IMR-90 (cell line): Measurements from ENCODE around the gene USP9Y. TPM values are rescaled to one million over a fixed set of nuclear protein-coding genes. Genes with fewer than 3 reads are reported as not detected.

Source experiments
- ATAC-seq: fragments of 200-7000 bp; cut with Tn5 transposase; 2 replicates; pipeline ENCODE4 v1.9.1; 2020; ENCODE audit warnings: low read depth, mild to moderate bottlenecking, moderate library complexity
- BruUV-seq: library from RNA; stranded (reverse); fragments of 400-500 nt; replicated peaks from 2 replicates; lab custom pipeline; 2021; lab: Mats Ljungman, UMichigan
- CTCF ChIA-PET: fragments of 300-600 bp; formaldehyde crosslinking; extraction: SDS; loops from one replicate; lab custom pipeline; 2021; ENCODE audit warnings: antibody characterized with exemption; lab: Yijun Ruan, JAX
- POLR2A ChIA-PET: fragments of 300-600 bp; sonication (Branson Sonifier 250); formaldehyde crosslinking; loops from one replicate; lab custom pipeline; 2022; ENCODE audit warnings: antibody characterized with exemption; ENCODE audit not compliant: unreplicated experiment; lab: Charles Lee
- DNase-seq: peaks from one replicate; pipeline ENCODE4 v3.0.0; 2013
- H2AFZ ChIP-seq: replicated peaks from 2 replicates; pipeline ENCODE3; 2013; ENCODE audit warnings: low read length, mild to moderate bottlenecking; ENCODE audit not compliant: poor library complexity
- H2AK5ac ChIP-seq: 2 replicates; pipeline ENCODE4 v1.6.1; 2013; ENCODE audit warnings: low read depth, low read length, inconsistent platforms
- H2AK9ac ChIP-seq: replicated peaks from 2 replicates; pipeline ENCODE3; 2013; ENCODE audit warnings: mild to moderate bottlenecking, low read depth, low read length, moderate library complexity; ENCODE audit not compliant: poor library complexity
- H2BK120ac ChIP-seq: 2 replicates; pipeline ENCODE4 v1.6.1; 2013; ENCODE audit warnings: low read depth, low read length, inconsistent platforms
- H2BK15ac ChIP-seq: 3 replicates; pipeline ENCODE4 v1.6.1; 2013; ENCODE audit warnings: low read depth, low read length, inconsistent platforms
- H2BK20ac ChIP-seq: 2 replicates; pipeline ENCODE4 v1.6.1; 2013; ENCODE audit warnings: low read depth, mild to moderate bottlenecking, inconsistent platforms, low read length, moderate library complexity
- H2BK5ac ChIP-seq: 2 replicates; pipeline ENCODE4 v1.6.1; 2013; ENCODE audit warnings: mild to moderate bottlenecking, low read depth, low read length, inconsistent platforms; ENCODE audit not compliant: poor library complexity, severe bottlenecking
- H3K14ac ChIP-seq: replicated peaks from 2 replicates; pipeline ENCODE4 v1.6.1; 2013; ENCODE audit warnings: low read depth, low read length, inconsistent platforms
- H3K18ac ChIP-seq: 2 replicates; pipeline ENCODE4 v1.6.1; 2013; ENCODE audit warnings: low read depth, low read length, control low read depth
- H3K23ac ChIP-seq: 2 replicates; pipeline ENCODE4 v1.6.1; 2013; ENCODE audit warnings: low read depth, low read length, inconsistent platforms
- H3K27ac ChIP-seq: 2 replicates; pipeline ENCODE4 v1.5.1; 2013; ENCODE audit warnings: mild to moderate bottlenecking, control low read depth, low read length; ENCODE audit not compliant: insufficient read depth
- H3K27me3 ChIP-seq: 2 replicates; pipeline ENCODE4 v1.6.1; 2013; ENCODE audit warnings: low read length; ENCODE audit not compliant: control insufficient read depth, insufficient read depth
- H3K36me3 ChIP-seq: 2 replicates; pipeline ENCODE4 v1.6.1; 2013; ENCODE audit warnings: low read length, mixed read lengths; ENCODE audit not compliant: control insufficient read depth, insufficient read depth
- H3K4ac ChIP-seq: 2 replicates; pipeline ENCODE4 v1.6.1; 2013; ENCODE audit warnings: low read depth, low read length, inconsistent platforms
- H3K4me1 ChIP-seq: 2 replicates; pipeline ENCODE4 v1.6.1; 2013; ENCODE audit warnings: low read length, mixed read lengths; ENCODE audit not compliant: control insufficient read depth, insufficient read depth
- H3K4me2 ChIP-seq: 2 replicates; pipeline ENCODE4 v1.6.1; 2013; ENCODE audit warnings: low read depth, mild to moderate bottlenecking, control low read depth, low read length, moderate library complexity
- H3K4me3 ChIP-seq: 2 replicates; pipeline ENCODE4 v1.5.1; 2013; ENCODE audit warnings: low read depth, mild to moderate bottlenecking, control low read depth, low read length, moderate library complexity; ENCODE audit not compliant: insufficient read depth
- H3K56ac ChIP-seq: 2 replicates; pipeline ENCODE4 v1.6.1; 2013; ENCODE audit warnings: low read length, inconsistent platforms; ENCODE audit not compliant: insufficient read depth; ENCODE audit errors: extremely low read depth
- H3K79me1 ChIP-seq, 2 experiments: 2 replicates each; pipeline ENCODE4 v1.6.1; 2013; ENCODE audit warnings: low read length in 2 of 2, inconsistent platforms in 1 of 2, low read depth in 1 of 2
- H3K9ac ChIP-seq: 2 replicates; pipeline ENCODE4 v1.6.1; 2013; ENCODE audit warnings: low read depth, low read length, control low read depth
- H3K9me1 ChIP-seq: 2 replicates; pipeline ENCODE4 v1.6.1; 2013; ENCODE audit warnings: low read length, inconsistent platforms; ENCODE audit not compliant: insufficient read depth
- H3K9me3 ChIP-seq: 2 replicates; pipeline ENCODE4 v1.6.1; 2013; ENCODE audit warnings: low read length; ENCODE audit not compliant: control insufficient read depth, insufficient read depth
- H4K20me1 ChIP-seq: 2 replicates; pipeline ENCODE4 v1.6.1; 2013; ENCODE audit warnings: low read length, inconsistent platforms; ENCODE audit not compliant: insufficient read depth
- H4K5ac ChIP-seq: 2 replicates; pipeline ENCODE4 v1.6.1; 2013; ENCODE audit warnings: mild to moderate bottlenecking, low read depth, low read length, control low read depth
- H4K8ac ChIP-seq, 2 experiments: 2 replicates each; pipeline ENCODE4 v1.6.1; 2013; ENCODE audit warnings: low read depth in 2 of 2, low read length in 2 of 2, control low read depth in 1 of 2, inconsistent platforms in 1 of 2
- H4K91ac ChIP-seq: 2 replicates; pipeline ENCODE4 v1.6.1; 2013; ENCODE audit warnings: low read depth, low read length, inconsistent platforms; ENCODE audit not compliant: insufficient read depth
- BHLHE40 ChIP-seq: fragments of 150-350 bp; IDR thresholded peaks from 2 replicates; pipeline ENCODE4 v1.6.1; 2016; ENCODE audit warnings: mild to moderate bottlenecking, low read depth, low read length
- CEBPB ChIP-seq: IDR thresholded peaks from 2 replicates; pipeline ENCODE4 v1.6.1; 2012; ENCODE audit warnings: low read depth, low read length, improper control_type of control experiment
- CTCF ChIP-seq: conservative IDR thresholded peaks from 2 replicates; pipeline ENCODE4 v1.5.1; 2012; ENCODE audit warnings: mild to moderate bottlenecking, low read depth, low read length, improper control_type of control experiment
- ELK1 ChIP-seq: fragments of 150-350 bp; IDR thresholded peaks from 2 replicates; pipeline ENCODE4 v1.6.1; 2016; ENCODE audit warnings: low read depth, mild to moderate bottlenecking, low read length, moderate library complexity, borderline replicate concordance
- FOS ChIP-seq: fragments of 150-350 bp; IDR thresholded peaks from 2 replicates; pipeline ENCODE4 v1.6.1; 2016; ENCODE audit warnings: low read depth, low read length
- MAFK ChIP-seq: IDR thresholded peaks from 2 replicates; pipeline ENCODE4 v1.6.1; 2012; ENCODE audit warnings: low read depth, low read length, improper control_type of control experiment
- MAZ ChIP-seq: IDR thresholded peaks from 2 replicates; pipeline ENCODE4 v1.6.1; 2012; ENCODE audit warnings: low read depth, mild to moderate bottlenecking, low read length, improper control_type of control experiment, moderate library complexity, borderline replicate concordance
- MXI1 ChIP-seq: IDR thresholded peaks from 2 replicates; pipeline ENCODE4 v1.6.1; 2012; ENCODE audit warnings: low read depth, mild to moderate bottlenecking, low read length, moderate library complexity, borderline replicate concordance
- POLR2A ChIP-seq: IDR thresholded peaks from 2 replicates; pipeline ENCODE4 v1.6.1; 2012; ENCODE audit warnings: mild to moderate bottlenecking, low read depth, low read length
- RAD21 ChIP-seq: IDR thresholded peaks from 2 replicates; pipeline ENCODE4 v1.6.1; 2012; ENCODE audit warnings: low read length, improper control_type of control experiment
- RCOR1 ChIP-seq: IDR thresholded peaks from 2 replicates; pipeline ENCODE4 v1.6.1; 2012; ENCODE audit warnings: mild to moderate bottlenecking, low read length, improper control_type of control experiment; ENCODE audit not compliant: insufficient replicate concordance
- RFX5 ChIP-seq: IDR thresholded peaks from 2 replicates; pipeline ENCODE4 v1.8.0; 2012; ENCODE audit warnings: low read depth, mild to moderate bottlenecking, low read length, moderate library complexity
- SMC3 ChIP-seq: fragments of 150-350 bp; IDR thresholded peaks from 2 replicates; pipeline ENCODE4 v1.6.1; 2016; ENCODE audit warnings: low read depth, mild to moderate bottlenecking, antibody characterized with exemption, low read length, moderate library complexity
- WGBS, 2 experiments: methylation state at CpG; one replicate each; pipeline versions ENCODE4 v1.1.5 to v1.1.7; 2013; ENCODE audit warnings: missing lambda C conversion rate in 2 of 2; ENCODE audit not compliant: insufficient read length in 1 of 2; ENCODE audit errors: extremely low coverage in 2 of 2; 5-methylcytosine and 5-hydroxymethylcytosine counted together
- dilution Hi-C: fragments of 300-500 bp; cut with HindIII; formaldehyde crosslinking; loops from one replicate; pipeline ENCODE4 v1.14.3; 2018; ENCODE audit warnings: low sequenced_read_pairs; ENCODE audit not compliant: unreplicated experiment
- in situ Hi-C: fragments of 300-500 bp; cut with MboI; formaldehyde crosslinking; loops from 3 replicates; pipeline ENCODE4 v1.14.3; 2019; ENCODE audit warnings: low sequenced_read_pairs, inconsistent platforms, mixed read lengths
- intact Hi-C: fragments of 100-400 bp; cut with micrococcal nuclease; formaldehyde crosslinking; loops from 2 replicates; pipeline ENCODE4 v1.10.0; 2022
- polyA plus RNA-seq, 3 experiments: library from polyadenylated mRNA; depleted of rRNA; stranded (reverse); fragments of >200 nt; gene quantifications; 2 replicates each; pipeline ENCODE4 v1.2.3, GENCODE V29; 2012; ENCODE audit warnings: low replicate concordance in 1 of 3
- total RNA-seq: library from RNA; depleted of rRNA; stranded (reverse); fragments of >200 nt; gene quantifications from 2 replicates; pipeline ENCODE4 v1.2.3, GENCODE V29; 2012

USP9Y gene
- total and polyA plus RNA-seq, 2 of the 4 experiments (the other 2 are of a cell fraction): not detected

DNA sequence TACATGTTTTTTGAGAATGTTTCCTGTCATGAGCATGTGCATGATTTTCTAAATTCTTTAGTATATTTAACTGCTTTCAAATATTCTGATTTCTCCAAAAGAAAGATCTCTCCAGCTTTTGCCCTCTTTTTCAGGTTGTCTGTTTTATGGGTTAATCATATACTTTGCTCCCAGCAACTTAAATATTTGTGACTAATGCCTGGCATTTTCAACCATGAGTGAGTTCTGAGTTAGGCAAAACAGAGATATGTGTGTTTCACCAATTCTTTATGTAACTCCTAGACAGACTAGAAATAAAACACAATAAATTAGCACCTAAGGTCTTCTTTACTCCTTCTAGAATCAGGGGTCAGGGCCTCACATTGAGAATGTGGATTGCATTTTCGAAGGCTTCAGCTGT lies 107.0 kb downstream of the USP9Y start:
- H4K91ac ChIP-seq: no peak overlapping the region
- TF ChIP-seq MAFK (no peak), ELK1 (no peak), POLR2A (no peak), BHLHE40 (no peak), CEBPB (no peak), CTCF (no peak), SMC3 (no peak), FOS (no peak), RCOR1 (no peak), MXI1 (no peak), MAZ (no peak), RAD21 (no peak), RFX5 (no peak)
- DNase-seq (no peak), ATAC-seq (no peak)
- no peak overlapping the region for H3K4me3 ChIP-seq
- ChIA-PET POLR2A (no interaction called here), CTCF (no interaction called here)
- no peak overlapping the region for H4K5ac ChIP-seq
- H4K8ac ChIP-seq: no peak overlapping the region
- no peaks in the 10 kb centered on the region for H3K9me1 ChIP-seq
- H3K9me3 ChIP-seq: no peaks in the 10 kb centered on the region
- no peak overlapping the region for H3K27ac ChIP-seq
- H2AK9ac ChIP-seq: no peak overlapping the region
- no peak overlapping the region for H2AFZ ChIP-seq
- no peaks in the 10 kb centered on the region for H4K20me1 ChIP-seq
- intact Hi-C loops: no loop called here
- H2BK20ac ChIP-seq: no peak overlapping the region
- H3K4me2 ChIP-seq: no peak overlapping the region
- no CpG with 5 or more reads among the region's 1 CpG for WGBS, 2 experiments
- no peak overlapping the region for H3K14ac ChIP-seq
- H3K18ac ChIP-seq: no peak overlapping the region
- no peak overlapping the region for H2AK5ac ChIP-seq
- H3K79me1 ChIP-seq: no peaks in the 10 kb centered on the region
- no peak overlapping the region for H2BK5ac ChIP-seq
- H3K36me3 ChIP-seq: no peaks in the 10 kb centered on the region
- no peaks in the 10 kb centered on the region for H3K27me3 ChIP-seq
- no TSS peak for BruUV-seq
- no peak overlapping the region for H2BK15ac ChIP-seq
- H3K4me1 ChIP-seq: no peaks in the 10 kb centered on the region
- dilution Hi-C loops: no loop called here
- no peak overlapping the region for H3K23ac ChIP-seq
- in situ Hi-C loops: no loop called here
- no peak overlapping the region for H2BK120ac ChIP-seq
- no peak overlapping the region for H3K9ac ChIP-seq
- H3K56ac ChIP-seq: no peak overlapping the region
- H3K4ac ChIP-seq: no peak overlapping the region
